GM19468 (cell line): ENCODE data around the gene PALD1.

Experiments
- ATAC-seq: cut with Tn5 transposase; IDR thresholded peaks from one replicate; pipeline ENCODE4 v1.9.1; 2021; ENCODE audit warnings: mild to moderate bottlenecking, moderate library complexity, moderate number of reproducible peaks; ENCODE audit not compliant: unreplicated experiment; ENCODE audit errors: extremely low read depth

Gene PALD1

DNA sequence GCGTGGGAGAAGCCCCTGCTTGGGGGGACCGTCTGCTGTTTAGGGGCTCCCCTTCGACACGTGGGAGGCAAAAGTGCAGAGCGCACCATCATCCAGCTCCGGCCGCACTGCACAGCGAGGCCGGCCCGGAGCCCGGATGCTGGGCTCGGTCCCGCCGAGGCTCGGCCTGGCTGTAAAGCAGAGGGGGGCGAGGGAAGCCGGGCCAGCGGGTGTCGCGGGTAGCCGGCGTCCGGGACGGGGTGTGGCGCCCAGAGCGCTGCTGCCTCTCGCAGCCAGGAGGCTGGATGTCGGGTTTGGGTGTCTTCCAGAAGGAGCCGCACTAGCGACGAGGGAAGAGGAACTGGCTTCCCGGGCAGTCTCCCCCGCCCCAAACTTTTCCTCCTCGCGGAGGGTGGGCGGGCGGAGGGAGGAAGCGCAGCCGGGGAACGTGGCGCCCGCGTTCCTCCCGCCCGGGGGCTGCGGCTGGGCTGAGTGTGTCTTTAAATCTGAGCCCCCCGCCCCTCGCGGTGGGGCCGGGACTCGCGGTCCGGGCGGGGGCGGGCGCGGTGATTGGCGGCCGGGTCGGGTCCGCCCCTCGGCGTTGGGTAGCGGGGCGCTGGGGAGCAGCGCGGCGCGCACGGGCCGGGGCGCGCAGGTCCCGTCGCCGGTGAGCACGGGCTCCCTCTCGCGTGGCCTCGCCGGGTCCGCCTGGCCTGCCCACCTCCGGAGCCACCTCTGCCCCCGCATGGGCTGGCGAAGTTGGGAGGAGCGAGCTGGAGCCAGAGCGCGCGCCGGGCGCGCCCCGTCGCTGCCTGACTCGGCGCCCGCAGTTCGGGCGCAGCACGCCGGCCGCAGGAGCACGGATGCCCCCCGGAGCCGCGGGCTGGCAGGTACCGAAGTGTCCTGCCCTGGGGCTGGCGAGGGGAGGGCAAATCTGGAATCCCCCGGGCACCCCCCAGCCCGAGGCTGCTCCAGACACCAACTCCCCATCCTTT, at the start of gene PALD1:
Gene PALD1, plus strand, starts transcription at position 577 of the 974 bp plus-strand sequence. CDS start 47,185 bp downstream, outside the sequence.
- no peak for ATAC-seq

DNA sequence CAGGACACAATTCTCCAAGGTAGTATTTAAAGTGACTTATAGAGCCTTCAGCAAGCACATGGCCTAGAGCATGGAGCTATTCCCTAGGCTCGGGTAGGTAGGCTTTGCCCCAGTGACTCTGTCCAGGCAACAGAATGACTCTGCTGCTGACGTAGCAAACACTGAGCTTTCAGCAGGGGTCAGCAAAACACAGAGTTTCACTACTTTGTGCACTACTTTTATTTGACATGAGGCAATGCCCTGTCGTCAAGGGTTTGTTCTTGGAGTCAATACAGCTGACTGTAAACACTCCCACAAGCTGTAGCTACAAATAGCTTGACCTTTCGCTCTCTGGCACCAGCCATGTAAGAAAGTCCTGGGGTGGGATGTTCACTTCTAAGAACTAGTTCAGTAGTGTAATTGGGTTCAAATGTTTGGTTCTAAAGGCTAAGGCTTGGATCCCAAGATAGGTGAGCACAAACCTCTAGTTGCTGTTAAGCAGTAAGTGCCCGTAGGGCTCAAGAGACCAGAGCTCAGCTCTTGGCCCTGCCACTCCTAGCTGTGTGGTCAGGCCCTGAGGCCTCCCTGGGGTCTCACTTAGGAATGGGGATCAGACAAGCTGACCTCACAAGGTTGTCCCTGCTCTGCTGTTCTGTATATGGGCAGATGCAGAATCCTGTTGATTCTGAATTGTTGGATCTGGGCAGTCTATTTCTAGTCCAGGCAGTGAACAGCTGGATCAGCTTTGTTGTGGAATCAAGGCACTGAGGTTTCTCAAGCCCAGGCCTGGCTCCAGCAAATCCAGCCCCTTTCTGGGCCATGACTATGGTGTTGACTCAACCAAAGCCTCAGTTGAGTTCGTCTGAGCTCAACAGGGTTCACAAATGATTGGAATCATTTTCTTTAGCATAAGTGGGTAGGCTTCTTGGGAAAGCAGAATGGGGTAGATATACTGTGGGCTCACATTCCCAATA, 47.8 kb upstream of the PALD1 start:
- ATAC-seq, result no peak

DNA sequence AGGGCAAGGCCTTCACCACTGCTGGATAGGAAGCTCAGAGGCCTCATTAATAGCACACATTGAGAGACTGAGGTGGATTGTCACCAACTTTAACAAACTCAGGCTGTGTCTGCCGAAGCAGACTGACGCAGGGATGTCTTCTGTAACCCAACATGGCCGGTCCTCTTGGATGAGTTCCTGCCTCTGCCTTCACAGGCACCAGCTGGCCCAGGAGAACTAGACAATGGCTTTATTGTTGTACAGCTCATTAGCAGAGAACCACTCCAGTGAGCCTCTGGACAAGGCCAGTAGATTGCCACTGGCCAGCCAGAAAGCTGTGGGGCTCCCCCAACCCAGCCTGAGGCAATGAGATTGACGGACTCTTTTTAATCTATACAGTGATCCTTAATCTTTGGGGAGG, 46.5 kb upstream of the PALD1 start:
- ATAC-seq, result no peak

DNA sequence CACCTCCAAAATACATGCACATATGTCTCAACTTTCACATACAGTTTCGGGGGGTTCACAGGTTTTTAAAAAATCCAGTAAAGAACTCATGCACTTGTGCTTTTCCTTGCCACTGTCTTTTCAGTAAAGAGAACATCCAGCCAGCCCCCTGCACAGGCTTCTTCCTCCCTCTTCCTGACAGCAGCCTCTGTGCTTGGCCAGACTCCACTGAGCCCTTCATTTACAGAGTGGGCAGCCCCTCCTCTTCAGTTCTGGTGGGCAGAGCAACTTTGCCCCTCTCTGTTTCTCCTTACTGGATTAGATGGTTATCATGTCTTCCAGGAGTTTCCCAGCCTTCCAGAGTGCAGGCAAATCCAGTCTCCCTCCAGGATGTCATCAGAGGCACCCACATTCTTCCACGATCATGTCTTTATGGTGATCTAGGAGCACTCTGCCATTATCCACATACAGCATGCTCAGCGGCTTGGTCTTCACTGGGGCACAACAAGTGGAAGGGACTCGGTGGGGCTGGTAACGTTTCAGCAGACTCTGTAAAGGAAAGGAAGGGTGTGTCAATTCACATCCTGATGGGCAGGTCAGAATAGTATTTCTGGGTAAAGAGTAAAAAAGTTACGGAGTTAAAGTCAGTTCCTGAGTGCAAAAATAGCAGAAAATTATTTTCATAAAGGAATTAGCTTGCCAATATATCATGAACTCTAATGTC, 45.9 kb upstream of the PALD1 start:
- ATAC-seq, result no peak

DNA sequence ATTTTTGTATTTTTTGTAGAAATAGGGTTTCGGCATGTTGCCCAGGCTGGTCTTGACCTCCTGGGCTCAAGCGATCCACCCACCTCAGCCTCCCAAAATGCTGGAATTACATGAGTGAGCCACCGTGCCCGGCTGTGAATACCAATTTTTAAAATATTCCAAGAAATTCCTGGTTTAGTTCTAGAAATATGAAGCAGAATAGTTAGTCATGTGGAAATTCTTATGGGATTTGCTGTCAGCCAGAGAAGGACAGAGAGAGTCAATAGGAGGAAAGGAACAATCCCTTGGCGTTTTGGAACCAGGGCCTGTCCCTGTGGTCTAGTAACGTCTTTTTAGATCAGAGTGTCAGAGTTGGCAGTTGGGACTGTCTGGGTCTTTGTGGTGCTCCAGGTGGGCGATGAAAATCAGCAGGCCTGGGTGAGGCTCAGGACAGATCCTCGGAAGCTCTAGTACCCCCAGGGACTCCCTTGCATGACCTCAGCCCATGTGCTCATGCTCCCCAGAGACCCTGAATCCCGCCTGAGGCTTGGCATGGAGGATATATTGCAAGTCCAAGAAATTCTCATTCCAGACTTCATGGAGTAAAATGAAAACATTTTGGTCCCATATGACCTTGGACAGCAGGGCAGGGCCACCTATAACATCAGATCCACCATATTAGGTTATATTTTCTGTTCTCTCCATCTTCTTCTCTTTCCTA, 44.8 kb upstream of the PALD1 start:
- no peak for ATAC-seq

DNA sequence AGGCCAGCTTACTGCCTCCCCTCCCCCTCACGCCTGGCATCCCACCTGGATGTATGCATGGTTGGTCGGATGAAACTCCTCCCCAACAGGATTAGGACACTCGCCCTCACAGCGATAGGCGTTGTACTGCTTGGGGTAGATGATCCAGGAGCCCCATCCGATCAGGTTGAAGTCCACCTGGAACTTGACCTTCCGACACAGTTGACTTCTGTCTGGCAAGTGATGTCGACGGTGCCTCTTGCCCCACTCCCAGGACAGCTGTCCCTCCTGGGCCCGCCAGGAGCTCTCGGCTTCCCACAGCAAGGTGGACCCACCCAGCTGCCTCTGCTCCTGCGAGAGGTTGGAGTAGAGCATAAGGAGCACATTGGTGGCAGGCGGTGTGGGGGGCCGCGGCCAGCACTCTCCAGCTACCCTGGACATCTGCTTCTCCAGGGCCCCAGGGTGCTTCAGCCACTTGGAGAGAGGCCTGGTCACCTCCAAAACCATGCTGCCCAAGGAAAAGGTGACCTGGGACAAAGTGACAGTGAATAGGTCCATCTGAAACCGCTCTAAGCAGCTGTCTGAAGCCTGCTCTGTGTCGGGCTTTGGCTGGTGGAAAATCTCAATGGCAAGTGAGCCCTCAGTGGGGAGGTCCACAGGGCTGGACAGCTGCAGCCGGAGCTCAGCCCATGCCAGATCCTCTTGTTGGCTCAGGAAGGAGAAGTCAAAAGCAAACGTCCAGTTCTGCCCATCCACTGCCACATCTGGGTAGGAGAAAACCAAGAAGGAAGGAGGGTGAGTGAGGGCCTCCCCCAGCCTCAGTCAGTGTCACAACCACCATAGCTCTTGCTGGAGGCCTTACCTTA, 43.1 kb upstream of the PALD1 start:
- no peak for ATAC-seq

DNA sequence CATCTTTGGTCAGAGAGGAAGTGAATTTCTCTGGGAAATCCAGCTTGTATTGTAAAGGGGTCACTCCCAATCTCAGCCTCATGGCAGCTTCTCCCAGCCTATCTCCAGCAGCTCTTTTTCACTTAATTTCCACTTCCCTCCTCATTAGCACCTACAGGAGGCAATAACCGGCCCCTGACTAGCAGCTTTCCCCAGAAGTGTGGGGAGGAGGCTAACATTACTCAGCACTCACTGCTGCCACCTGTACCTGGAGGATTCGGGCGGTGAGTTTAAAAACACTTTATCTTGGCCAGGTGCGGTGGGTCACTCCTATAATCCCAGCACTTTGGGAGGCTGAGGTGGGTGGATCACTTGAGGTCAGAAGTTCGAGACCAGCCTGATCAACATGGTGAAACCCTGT, 40.8 kb upstream of the PALD1 start:
- no peak for ATAC-seq

DNA sequence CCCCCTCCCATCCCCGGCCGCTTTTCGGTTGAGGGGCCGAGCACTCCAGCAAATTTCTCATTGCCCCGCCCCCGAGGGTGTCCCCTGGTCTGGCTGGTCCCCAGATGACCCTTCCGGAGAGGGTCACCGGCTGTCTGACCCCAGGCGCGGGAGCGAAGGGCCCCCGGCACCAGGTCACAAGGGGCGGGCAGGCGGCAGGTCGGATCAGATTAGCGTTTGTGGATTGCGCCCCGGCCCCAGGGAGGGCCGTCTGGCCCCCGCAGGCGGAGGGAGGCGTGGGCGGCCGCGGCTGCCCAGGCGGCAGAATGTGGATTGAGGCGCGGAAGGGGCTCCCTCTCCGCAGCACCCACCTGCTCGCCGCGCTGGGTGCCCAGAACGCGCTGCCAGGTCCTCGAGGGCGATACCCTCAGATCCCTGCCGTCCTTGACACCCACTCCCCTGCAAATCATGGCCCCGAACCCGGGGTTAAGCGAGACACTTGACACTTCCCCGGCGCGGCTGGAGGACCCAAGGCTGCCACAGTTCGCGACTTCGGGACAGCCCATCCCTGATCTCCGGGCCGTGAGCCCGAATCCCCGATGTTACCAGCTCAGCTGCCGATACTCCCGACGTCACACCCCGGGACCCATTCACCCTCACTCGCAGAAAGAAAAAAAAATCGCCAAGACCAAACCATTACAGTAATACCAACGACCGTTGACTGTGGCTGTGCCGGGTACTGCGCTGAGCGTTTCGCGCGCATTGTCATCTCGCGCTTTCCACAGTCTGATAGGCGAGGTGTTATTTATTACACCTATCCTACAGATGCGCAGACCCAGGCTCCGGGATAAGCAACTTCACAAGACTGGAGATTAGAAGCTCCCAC, 38.0 kb upstream of the PALD1 start:
- ATAC-seq, result no peak

DNA sequence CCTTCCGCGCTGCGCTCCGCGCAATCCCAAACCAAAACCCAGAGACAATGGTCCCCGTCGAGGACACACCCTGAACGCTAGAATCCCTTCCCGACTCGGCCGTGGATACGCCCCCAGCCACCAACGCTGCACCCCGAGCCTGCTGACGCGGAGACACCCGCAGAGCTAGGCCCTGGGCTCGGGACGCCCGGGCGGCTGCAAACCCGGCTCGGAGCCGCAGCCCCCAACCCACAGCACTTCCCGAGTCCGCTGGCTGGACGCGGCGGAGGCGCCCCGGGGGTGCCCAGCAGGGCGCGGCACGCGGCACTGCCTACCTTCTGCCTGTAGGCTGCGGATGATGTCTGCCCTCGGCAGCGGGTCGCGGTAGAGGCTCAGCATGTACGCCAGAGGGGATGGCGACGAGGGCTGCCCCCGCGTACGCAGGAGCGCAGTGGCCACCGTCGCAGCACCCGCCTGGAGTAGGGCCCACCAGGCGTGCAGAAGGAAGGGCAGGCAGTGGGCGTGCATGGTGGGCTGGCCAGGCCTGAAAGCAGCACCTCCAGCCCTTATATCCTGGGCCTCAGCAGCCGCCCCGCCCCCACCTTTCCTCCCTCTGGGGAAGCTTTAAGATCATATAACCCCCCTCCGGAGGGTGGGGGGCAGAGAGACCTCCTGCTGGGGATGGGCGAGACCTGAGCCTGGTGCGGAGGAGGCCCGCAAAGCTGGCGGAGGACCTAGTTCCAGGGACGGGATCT, 37.2 kb upstream of the PALD1 start, which contains the start of gene NODAL:
Gene NODAL, minus strand, starts transcription at position 521 of the 734 bp plus-strand sequence. Its CDS starts 14 bp downstream, at position 507.
- ATAC-seq, result no peak

DNA sequence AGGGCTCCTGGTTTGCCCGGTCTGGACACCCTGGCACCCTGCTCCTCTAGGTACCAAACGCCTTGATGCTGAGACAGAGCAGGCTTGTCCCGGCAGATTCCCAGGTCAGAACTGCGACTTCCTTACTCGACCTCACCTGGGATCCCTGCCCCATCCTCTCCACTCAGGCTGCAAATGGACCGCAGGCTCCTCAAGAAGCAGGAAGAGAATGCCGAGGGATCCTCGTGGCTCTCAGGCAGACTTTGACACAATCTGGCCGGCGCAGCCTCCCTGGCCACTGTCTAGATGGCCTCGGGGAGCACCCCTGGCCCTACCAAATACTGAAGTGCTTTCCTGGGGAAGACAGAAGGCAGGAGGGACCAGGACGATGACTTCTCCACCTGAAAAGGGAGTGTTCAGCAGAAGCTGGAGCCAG, 36.7 kb upstream of the PALD1 start:
- no peak for ATAC-seq

DNA sequence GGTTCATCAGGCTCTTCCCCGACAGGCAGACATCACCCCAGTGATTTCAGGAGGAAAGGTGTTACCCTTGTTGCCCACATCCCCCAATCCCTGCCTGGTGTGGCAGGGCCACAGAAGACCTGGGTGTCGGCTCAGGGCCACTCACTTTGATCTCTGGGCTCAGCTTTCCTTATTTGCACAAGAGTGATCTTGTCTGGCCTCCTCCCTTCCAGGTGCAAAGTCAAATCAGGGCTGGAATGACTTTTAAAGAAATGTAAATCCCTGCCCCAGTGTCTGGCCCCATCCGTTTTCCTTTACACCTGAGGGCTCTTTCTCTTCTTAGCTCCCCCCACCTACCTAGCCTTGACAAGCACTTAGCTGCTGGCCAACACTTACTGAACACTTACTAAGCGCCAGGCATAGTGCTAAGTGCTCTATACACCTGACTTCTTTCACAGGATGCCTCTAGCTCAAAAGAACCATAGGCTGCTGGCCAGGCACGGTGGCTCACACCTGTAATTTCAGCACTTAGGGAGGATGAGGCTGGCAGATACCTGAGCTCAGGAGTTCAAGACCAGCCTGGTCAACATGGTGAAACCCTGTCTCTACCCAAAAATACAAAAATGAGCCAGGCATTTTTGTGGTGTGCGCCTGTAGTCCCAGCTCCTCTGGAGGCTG, 36.1 kb upstream of the PALD1 start:
- ATAC-seq, result no peak

DNA sequence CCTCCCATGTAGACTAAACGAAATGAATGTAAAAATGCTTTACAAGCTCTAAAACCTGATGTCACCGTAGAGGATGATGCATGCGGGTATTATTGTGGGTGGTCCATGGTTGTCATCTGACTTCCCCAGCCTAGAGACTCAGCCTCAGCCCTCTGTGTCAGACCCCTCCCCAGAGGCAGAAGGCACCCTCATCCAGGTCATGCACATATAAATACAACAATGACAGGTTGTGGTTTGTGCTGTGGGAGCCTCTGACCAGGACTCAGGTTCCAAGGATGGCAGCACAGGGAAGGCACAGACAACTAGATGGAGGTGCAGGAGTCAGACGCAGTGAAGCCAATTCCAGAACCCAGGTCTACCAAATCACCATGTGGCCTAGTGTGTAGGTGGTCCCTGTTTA, 33.8 kb upstream of the PALD1 start:
- no peak for ATAC-seq

DNA sequence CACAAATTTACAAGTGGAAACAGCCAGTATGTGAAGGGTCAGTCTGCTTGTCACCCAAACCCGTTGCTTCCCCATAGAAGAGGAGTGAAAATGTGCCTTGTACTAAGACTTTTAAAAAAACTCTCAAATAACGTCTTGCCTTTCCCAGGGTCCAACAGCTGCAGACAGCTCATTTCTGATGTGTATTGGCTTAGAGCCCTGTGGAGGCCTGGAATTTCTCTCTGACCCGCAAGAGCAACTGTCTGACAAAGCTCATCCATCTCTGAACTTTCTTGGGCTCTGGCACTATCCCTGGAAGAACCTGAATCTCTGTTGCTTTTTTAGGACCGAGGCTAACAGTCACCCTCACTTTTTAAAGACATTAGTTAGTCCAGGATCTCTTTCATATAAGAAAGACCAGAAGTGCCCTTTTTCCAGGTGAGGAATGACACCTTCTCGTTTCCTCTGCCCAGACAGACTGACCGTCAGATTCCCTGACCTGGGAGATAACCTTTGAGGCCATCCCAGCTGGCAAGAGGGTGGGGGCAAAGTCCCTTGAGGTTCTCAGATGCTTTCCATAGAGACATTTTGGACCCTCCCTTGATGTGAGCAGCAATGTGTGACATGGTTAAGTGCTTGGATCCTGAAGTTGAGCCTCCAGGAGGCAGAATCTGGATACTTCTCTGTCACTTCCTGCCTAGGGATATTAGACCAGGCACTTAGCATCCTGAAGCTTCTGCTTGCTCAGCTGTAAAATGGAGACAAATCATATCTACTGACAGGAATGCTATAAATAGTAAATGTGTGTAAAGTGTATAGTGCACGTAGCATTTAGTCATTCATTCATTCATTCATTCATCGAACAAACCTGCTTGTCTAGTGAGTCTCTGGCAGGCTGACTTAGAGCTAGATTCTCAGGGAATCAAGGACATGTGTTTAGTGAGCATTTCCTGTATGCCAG, 32.6 kb upstream of the PALD1 start:
- ATAC-seq, result no peak

DNA sequence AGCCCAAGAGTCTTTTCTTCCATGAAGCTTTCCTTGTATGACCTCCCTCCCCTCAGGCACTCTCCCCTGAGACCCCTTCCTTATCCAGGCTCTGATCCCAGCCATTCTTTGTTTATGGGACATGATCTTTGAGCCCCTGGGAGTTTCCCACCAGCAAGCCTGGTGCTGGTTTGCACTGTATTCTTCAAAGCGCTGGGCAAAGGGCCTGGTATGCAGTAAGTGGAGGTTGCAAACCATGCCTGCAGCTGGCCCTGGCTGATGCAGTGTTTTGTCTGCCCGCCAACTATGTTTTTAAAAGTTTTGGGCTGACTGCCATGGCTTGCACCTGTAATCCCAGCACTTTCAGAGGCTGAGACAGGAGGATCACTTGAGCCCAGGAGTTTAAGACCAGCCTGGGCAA, 30.3 kb upstream of the PALD1 start:
- no peak for ATAC-seq

DNA sequence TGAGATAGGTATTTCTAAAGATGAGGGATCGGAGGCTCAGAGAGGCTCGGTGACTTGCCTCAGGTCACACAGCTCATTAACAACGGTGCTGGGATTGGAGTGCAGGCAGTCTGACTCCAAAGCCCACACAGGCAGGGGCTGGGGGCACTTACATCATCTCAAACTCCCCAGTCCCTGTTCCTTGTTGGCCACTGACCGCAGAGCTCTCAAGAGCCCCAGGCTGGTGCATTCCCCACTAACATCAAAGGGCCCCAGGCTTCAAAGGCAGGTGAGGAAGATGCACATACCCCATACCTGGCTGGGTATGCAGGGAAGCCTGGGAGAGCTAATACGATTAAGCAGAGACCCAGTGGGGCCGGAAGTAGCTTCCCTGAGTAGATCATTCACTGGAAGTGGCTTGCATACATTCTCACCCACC, 23.3 kb upstream of the PALD1 start:
- no peak for ATAC-seq
